ENCODE data around the gene TMX1.

TMX1 gene

DNA sequence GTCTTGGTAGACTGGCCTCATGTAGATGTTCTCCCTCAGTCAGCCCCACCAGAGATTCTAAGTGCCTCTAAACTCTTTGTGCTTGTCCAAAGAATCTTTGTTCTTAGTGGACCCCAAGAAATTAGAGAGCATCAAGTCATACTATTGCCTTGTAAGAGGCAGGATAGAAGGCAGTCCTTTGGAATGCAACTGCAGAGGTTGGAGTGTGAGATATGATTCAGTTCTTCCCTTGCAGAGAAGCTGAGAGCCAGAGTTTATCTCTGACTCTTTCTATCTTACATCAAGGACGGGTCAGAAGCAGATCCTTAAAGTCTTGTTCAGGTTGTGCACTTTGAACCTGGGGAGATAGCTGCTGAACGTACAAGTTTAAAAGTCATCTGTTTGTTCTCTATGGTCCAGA lies 21.1 kb downstream of the TMX1 start:
- TF ChIP-seq, protein P1, sequence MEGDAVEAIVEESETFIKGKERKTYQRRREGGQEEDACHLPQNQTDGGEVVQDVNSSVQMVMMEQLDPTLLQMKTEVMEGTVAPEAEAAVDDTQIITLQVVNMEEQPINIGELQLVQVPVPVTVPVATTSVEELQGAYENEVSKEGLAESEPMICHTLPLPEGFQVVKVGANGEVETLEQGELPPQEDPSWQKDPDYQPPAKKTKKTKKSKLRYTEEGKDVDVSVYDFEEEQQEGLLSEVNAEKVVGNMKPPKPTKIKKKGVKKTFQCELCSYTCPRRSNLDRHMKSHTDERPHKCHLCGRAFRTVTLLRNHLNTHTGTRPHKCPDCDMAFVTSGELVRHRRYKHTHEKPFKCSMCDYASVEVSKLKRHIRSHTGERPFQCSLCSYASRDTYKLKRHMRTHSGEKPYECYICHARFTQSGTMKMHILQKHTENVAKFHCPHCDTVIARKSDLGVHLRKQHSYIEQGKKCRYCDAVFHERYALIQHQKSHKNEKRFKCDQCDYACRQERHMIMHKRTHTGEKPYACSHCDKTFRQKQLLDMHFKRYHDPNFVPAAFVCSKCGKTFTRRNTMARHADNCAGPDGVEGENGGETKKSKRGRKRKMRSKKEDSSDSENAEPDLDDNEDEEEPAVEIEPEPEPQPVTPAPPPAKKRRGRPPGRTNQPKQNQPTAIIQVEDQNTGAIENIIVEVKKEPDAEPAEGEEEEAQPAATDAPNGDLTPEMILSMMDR (IDR thresholded peaks at IDR 0.05) = no peak

GRCh38 chr14:51262868-51263267 lies 22.8 kb downstream of the TMX1 start:
- TF ChIP-seq, protein P1 (IDR thresholded peaks at IDR 0.05) = no peak

- TF ChIP-seq, protein P1 (IDR thresholded peaks at IDR 0.05) = no peak
Observed at GRCh38 chr14:51269634-51270033, 29.6 kb downstream of the TMX1 start.

GRCh38 chr14:51276605-51277004 lies 36.6 kb downstream of the TMX1 start:
- TF ChIP-seq, protein P1 (IDR thresholded peaks at IDR 0.05) = no peak

DNA sequence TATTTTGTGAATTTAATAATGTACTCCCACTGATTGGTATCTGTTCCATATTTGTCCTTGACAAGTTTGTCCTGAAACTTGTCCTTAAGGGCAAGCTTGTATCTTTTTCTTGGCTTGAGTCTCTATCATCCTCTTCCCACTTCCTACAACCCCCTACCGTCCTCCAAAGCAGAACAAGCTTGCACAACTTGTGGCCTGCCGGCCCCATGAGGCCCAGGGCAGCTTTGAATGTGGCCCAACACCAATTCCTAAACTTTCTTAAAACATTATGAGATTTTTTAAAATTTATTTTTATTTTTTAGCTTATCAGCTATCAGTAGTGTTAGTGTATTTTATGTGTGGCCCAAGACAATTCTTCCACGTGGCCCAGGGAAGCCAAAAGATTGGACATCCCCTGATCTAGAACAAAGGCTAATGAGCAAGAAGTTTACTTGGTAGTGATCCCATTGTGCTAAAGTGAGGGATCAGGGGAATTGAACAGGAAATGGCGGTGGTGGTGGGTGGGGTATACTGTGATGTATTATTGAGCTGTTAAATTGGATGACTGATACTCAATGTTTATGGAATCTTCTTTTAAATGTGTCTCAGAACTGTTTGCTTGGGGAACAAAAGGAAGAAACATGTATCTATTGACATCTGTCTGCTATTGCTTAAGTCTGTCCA lies 37.8 kb downstream of the TMX1 start:
- TF ChIP-seq, protein P1 (IDR thresholded peaks at IDR 0.05) = no peak

DNA sequence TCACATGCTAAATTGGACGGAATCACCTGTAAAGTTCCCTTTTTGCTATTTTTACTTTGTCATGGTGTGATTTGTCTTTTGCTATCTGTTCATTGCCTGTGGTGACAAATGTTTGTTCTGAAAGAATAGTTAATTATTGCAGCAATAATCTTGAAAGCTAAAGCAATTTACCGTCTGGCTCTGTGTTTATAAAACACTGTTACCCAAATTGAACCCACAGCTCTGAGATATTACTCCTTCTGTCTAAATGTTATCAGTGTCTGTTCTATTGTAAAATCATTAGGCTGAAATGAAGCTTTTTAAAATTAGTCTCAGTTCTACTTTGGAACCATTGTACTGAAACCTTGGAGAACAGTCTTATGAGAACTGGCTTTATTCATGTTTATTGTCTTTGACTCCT lies 42.5 kb downstream of the TMX1 start:
- TF ChIP-seq, protein P1 (IDR thresholded peaks at IDR 0.05) = no peak

DNA sequence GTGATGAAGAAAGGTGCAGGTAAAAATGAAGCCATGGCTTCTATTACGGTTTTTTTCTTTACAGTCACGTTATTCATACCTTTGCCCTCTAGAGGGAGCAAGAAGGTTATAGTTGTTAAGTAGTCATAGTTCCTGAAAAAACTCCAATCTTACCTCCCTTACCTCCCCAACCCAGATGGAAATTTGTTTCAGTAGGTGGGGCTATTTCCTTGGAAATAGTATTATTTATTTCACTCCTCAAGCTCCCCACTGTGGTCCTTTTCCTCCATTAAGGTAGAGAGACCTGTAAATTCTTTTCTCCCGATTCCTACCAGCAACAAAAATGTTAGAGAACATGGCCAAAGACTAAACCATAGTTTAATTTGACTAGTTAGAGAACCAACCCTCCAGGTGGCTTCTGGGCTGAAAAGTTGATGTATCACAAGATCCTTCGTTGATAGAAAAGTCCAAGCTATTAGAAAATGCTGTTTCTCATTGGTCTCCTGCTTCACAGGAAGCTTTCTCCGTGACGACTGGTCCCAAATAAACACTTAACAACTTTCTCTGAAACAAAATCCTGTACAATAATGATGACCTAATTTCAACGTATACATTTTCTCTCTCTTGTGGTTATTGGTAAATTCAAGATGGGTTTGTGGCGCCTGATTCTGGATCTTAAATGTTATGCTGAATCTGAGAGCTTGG lies 43.5 kb downstream of the TMX1 start:
- TF ChIP-seq, protein P1 (IDR thresholded peaks at IDR 0.05) = peak; percentile 91
